ENCODE data around the gene UCK2.

DNA sequence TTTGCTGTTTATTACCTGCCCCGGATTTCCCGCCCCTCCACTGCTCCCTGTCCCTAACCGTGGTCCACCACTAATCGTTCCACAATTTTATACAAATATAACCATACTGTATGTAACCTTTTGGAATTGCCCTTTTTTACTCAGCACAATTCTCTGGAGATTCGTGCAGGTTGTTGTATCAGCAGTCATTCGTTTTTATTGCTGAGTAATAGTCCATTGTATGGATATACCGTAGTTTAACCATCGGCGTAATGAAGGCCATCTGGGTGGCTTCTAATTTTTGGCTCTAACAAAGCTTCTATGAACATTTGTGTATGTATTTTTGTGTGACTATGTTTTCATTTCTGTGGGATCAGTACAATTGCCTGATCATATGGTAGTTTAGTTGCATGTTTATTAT is 50.0 kb downstream of the UCK2 start:
- TF ChIP-seq, protein P1, sequence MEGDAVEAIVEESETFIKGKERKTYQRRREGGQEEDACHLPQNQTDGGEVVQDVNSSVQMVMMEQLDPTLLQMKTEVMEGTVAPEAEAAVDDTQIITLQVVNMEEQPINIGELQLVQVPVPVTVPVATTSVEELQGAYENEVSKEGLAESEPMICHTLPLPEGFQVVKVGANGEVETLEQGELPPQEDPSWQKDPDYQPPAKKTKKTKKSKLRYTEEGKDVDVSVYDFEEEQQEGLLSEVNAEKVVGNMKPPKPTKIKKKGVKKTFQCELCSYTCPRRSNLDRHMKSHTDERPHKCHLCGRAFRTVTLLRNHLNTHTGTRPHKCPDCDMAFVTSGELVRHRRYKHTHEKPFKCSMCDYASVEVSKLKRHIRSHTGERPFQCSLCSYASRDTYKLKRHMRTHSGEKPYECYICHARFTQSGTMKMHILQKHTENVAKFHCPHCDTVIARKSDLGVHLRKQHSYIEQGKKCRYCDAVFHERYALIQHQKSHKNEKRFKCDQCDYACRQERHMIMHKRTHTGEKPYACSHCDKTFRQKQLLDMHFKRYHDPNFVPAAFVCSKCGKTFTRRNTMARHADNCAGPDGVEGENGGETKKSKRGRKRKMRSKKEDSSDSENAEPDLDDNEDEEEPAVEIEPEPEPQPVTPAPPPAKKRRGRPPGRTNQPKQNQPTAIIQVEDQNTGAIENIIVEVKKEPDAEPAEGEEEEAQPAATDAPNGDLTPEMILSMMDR (IDR thresholded peaks at IDR 0.05; ENCODE audit: insufficient read depth, low read depth, low read length): no peak
- no peak for TF ChIP-seq EZH2 (IDR thresholded peaks at IDR 0.05; ENCODE audit: insufficient read depth, low read length)
